ENCODE results near the gene SLC25A13.

SLC25A13 gene

GRCh38 chr7:96322847-96323461, 1.1 kb upstream of the SLC25A13 start:
- FAIRE-seq: no peak
- DNase-seq (ENCODE audit: low spot score): no peak

GRCh38 chr7:96322373-96322695, 436 bp upstream of the SLC25A13 start:
- FAIRE-seq (no peak), DNase-seq (ENCODE audit: low spot score) (no peak)

GRCh38 chr7:96321031-96321657, 754 bp downstream of the SLC25A13 start:
- DNase-seq (ENCODE audit: low spot score) (peak; percentile 77), FAIRE-seq (peak; percentile 61)

GRCh38 chr7:96320442-96320841, 1.5 kb downstream of the SLC25A13 start:
- no peak for DNase-seq (ENCODE audit: low spot score)
- no peak for FAIRE-seq

- DNase-seq (ENCODE audit: low spot score) (no peak), FAIRE-seq (no peak)
Measured at GRCh38 chr7:96319439-96319838, 2.5 kb downstream of the SLC25A13 start.

GRCh38 chr7:96316949-96317348, 4.9 kb downstream of the SLC25A13 start:
- FAIRE-seq: no peak
- DNase-seq (ENCODE audit: low spot score): no peak

GRCh38 chr7:96315125-96315512, 6.8 kb downstream of the SLC25A13 start:
- DNase-seq (ENCODE audit: low spot score): no peak
- FAIRE-seq: no peak

- DNase-seq (ENCODE audit: low spot score) (no peak), FAIRE-seq (no peak)
Measured at GRCh38 chr7:96314402-96315124, 7.3 kb downstream of the SLC25A13 start.

GRCh38 chr7:96313940-96314339, 8.0 kb downstream of the SLC25A13 start:
- DNase-seq (ENCODE audit: low spot score) (no peak), FAIRE-seq (no peak)

- DNase-seq (ENCODE audit: low spot score) (no peak), FAIRE-seq (no peak)
Measured at GRCh38 chr7:96312502-96312901, 9.4 kb downstream of the SLC25A13 start.

- FAIRE-seq (no peak), DNase-seq (ENCODE audit: low spot score) (no peak)
Measured at GRCh38 chr7:96311967-96312366, 9.9 kb downstream of the SLC25A13 start.

- DNase-seq (ENCODE audit: low spot score) (no peak), FAIRE-seq (no peak)
Measured at GRCh38 chr7:96310110-96310509, 11.8 kb downstream of the SLC25A13 start.

GRCh38 chr7:96308950-96309263, 13.0 kb downstream of the SLC25A13 start:
- DNase-seq (ENCODE audit: low spot score) (no peak), FAIRE-seq (no peak)

GRCh38 chr7:96308253-96308949, 13.5 kb downstream of the SLC25A13 start:
- DNase-seq (ENCODE audit: low spot score): no peak
- peak; percentile 73 for FAIRE-seq

- FAIRE-seq: no peak
- DNase-seq (ENCODE audit: low spot score): no peak
Measured at GRCh38 chr7:96306385-96307125, 15.3 kb downstream of the SLC25A13 start.

GRCh38 chr7:96305915-96306314, 16.0 kb downstream of the SLC25A13 start:
- no peak for FAIRE-seq
- DNase-seq (ENCODE audit: low spot score): no peak

- FAIRE-seq (no peak), DNase-seq (ENCODE audit: low spot score) (peak; percentile 72)
Measured at GRCh38 chr7:96304573-96304972, 17.3 kb downstream of the SLC25A13 start.

- FAIRE-seq: peak; percentile 99
- DNase-seq (ENCODE audit: low spot score): peak; percentile 96
Measured at GRCh38 chr7:96303686-96304443, 18.0 kb downstream of the SLC25A13 start.

- no peak for FAIRE-seq
- peak; percentile 21 for DNase-seq (ENCODE audit: low spot score)
Measured at GRCh38 chr7:96303105-96303685, 18.7 kb downstream of the SLC25A13 start.

- DNase-seq (ENCODE audit: low spot score): no peak
Measured at GRCh38 chr7:96300986-96301385, 20.9 kb downstream of the SLC25A13 start.

GRCh38 chr7:96300502-96300901, 21.4 kb downstream of the SLC25A13 start:
- peak; percentile 96 for FAIRE-seq
- DNase-seq (ENCODE audit: low spot score): peak; percentile 66

More at GRCh38 chr7:96300986-96301385, 20.9 kb downstream of the SLC25A13 start:
- FAIRE-seq: no peak

Data from RCC 7860 (cell line).